Keratinocyte (primary cell): ENCODE data around the gene TMEM63B.

ENCODE experiments used
- CTCF ChIP-seq, 3 experiments: IDR thresholded peaks in 1 of 3; conservative IDR thresholded peaks in 1 of 3; optimal IDR thresholded peaks in 1 of 3; 2 replicates in 2 of 3; 3 replicates in 1 of 3; pipeline versions ENCODE3 to v1.5.1; 2011; ENCODE audit warnings: low read length in 3 of 3, mild to moderate bottlenecking in 3 of 3, moderate library complexity in 2 of 3, control low read depth in 1 of 3, inconsistent platforms in 1 of 3; ENCODE audit not compliant: insufficient read depth in 2 of 3; ENCODE audit errors: extremely low read depth in 1 of 3
- EZH2 ChIP-seq: IDR thresholded peaks from one replicate; pipeline ENCODE4 v1.6.1; 2012; ENCODE audit warnings: inconsistent platforms, mild to moderate bottlenecking, low read length, moderate library complexity

GRCh38 chr6:44139351-44139743, 12.0 kb downstream of the TMEM63B start:
- TF ChIP-seq CTCF (optimal IDR thresholded peaks at IDR 0.05 in 1 of 3, IDR thresholded peaks at IDR 0.05 in 1 of 3, conservative IDR thresholded peaks at IDR 0.05 in 1 of 3; ENCODE audit: extremely low read depth in 1 of 3, insufficient read depth in 2 of 3, low read length in 3 of 3) (no peak), EZH2 (no peak)
